Neutrophil (primary cell): ENCODE data around the gene TMEM204.

Experiments
- H3K27ac ChIP-seq: fragments of 200-600 bp; sonication (generic); 2 replicates; pipeline ENCODE4 v1.5.1; 2016; ENCODE audit warnings: mild to moderate bottlenecking, moderate library complexity
- H3K27me3 ChIP-seq: fragments of 200-600 bp; sonication (generic); 2 replicates; pipeline ENCODE4 v1.6.0; 2016; ENCODE audit warnings: mild to moderate bottlenecking
- H3K36me3 ChIP-seq: fragments of 200-600 bp; sonication (generic); 2 replicates; pipeline ENCODE4 v1.5.1; 2017
- H3K4me1 ChIP-seq, 2 experiments: fragments of 200-600 bp in 1 of 2; sonication (generic) in 1 of 2; 1 replicate in 1 of 2; 2 replicates in 1 of 2; pipeline versions ENCODE4 v1.5.1 to v1.6.1; 2013 to 2016; ENCODE audit warnings: low read depth in 1 of 2, low read length in 1 of 2, mild to moderate bottlenecking in 1 of 2, moderate library complexity in 1 of 2; ENCODE audit not compliant: control insufficient read depth in 1 of 2, insufficient read depth in 1 of 2
- H3K4me3 ChIP-seq, 2 experiments: fragments of 200-600 bp in 1 of 2; sonication (generic) in 1 of 2; 1 replicate in 1 of 2; 2 replicates in 1 of 2; pipeline ENCODE4 v1.5.1; 2013 to 2016; ENCODE audit warnings: low read depth in 1 of 2, low read length in 1 of 2, mild to moderate bottlenecking in 1 of 2, moderate library complexity in 1 of 2
- H3K9me3 ChIP-seq: fragments of 200-600 bp; sonication (generic); 2 replicates; pipeline ENCODE4 v1.5.1; 2016
- TF ChIP-seq, protein P1 (sequence below): fragments of 200-600 bp; sonication (generic); IDR thresholded peaks from 2 replicates; pipeline ENCODE4 v1.5.1; 2016; ENCODE audit warnings: antibody characterized with exemption

TMEM204 gene

DNA sequence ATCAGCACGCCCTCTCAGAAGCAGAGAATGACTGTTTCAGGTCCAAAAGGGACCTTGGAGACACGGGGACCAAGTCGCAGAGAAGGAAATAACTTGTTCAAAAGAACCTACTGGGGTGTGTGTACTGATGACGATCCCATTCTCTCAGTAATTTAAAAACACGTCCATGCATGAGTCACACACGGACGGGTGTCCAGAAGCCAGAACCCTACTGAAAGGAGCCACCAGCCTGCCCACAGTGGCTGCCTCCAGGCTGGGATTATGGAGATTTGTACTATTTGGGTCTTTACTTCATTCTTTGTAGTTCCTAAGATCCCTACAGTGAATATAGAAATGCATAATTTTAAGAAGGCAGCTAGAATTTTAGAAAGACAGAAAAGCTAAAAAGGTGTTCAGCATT, 27.8 kb downstream of the TMEM204 start:
- no peaks in the 10 kb centered on the region for H3K9me3 ChIP-seq
- no peak overlapping the region for H3K4me3 ChIP-seq
- H3K27ac ChIP-seq: no peak overlapping the region
- H3K36me3 ChIP-seq: no peaks in the 10 kb centered on the region
- TF ChIP-seq, protein P1, sequence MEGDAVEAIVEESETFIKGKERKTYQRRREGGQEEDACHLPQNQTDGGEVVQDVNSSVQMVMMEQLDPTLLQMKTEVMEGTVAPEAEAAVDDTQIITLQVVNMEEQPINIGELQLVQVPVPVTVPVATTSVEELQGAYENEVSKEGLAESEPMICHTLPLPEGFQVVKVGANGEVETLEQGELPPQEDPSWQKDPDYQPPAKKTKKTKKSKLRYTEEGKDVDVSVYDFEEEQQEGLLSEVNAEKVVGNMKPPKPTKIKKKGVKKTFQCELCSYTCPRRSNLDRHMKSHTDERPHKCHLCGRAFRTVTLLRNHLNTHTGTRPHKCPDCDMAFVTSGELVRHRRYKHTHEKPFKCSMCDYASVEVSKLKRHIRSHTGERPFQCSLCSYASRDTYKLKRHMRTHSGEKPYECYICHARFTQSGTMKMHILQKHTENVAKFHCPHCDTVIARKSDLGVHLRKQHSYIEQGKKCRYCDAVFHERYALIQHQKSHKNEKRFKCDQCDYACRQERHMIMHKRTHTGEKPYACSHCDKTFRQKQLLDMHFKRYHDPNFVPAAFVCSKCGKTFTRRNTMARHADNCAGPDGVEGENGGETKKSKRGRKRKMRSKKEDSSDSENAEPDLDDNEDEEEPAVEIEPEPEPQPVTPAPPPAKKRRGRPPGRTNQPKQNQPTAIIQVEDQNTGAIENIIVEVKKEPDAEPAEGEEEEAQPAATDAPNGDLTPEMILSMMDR: no peak
- H3K27me3 ChIP-seq: no peaks in the 10 kb centered on the region
- H3K4me1 ChIP-seq: peaks cover 5 to 7% of the 10 kb centered on the region in 2 experiments

DNA sequence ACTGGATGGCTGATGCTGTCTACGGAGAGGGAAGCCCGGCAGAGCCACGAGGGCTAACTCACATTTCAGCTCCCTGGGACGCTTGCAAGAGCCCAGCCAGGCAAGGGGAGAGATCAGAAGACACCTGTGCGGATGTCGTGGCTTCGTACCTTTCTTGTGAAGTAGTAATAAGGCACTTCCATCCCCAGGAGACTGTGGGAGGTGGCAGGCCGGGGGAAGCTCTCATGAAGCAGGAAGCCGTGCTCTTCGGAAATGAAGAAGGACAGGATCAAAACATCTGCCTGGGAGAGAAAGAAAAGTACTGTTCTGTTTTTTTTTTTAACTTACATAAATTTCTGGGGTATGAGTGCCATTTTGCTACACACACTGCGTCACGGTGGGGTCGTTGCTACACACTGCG, 28.4 kb downstream of the TMEM204 start:
- H3K27ac ChIP-seq: no peak overlapping the region
- H3K4me1 ChIP-seq: peaks cover 5 to 7% of the 10 kb centered on the region in 2 experiments
- no peaks in the 10 kb centered on the region for H3K27me3 ChIP-seq
- H3K36me3 ChIP-seq: no peaks in the 10 kb centered on the region
- TF ChIP-seq, protein P1: no peak
- no peaks in the 10 kb centered on the region for H3K9me3 ChIP-seq
- no peak overlapping the region for H3K4me3 ChIP-seq

DNA sequence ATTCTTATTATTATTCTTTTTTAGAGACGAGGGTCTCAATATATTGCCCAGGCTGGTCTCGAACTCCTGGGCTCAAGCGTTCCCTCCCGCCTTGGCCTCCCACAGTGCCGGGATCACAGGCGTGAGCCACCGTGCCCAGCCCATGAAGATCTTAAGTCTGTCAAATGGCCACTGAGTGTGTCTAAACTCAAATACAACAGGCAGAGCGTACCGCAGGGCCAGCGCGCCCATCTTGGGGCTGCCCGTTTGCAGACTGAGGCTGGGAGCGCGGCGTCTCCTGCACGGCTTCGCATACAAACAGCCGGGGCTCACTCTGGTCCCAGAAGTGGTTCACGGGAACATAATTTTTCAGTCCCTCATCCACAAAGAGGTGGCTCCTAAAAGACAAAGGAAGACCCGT, 30.3 kb downstream of the TMEM204 start:
- Histone ChIP-seq H3K27ac (no peak overlapping the region), H3K4me3 (no peak overlapping the region), H3K27me3 (no peaks in the 10 kb centered on the region), H3K9me3 (no peaks in the 10 kb centered on the region), H3K4me1 (peaks cover 5 to 7% of the 10 kb centered on the region in 2 experiments), H3K36me3 (no peaks in the 10 kb centered on the region)
- TF ChIP-seq, protein P1: no peak

DNA sequence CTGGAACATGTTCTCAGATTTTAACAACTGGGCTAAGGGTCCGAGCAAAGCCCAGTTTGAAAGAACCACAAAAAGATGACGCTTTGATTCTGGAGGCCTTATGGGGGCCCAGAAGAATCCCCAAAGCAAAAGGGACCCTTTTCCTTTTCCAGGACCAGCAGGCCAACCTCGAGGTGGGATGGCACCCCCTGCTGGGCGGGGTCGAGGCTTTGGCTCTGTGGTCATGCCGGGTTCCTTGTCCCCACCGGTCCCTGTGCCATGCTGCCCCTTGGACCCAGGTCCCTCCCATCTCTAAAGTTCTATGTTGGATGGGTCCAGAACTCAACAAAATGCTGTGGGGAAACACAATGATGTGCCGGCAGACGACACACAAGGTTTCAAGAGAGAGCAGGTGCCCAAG, 30.9 kb downstream of the TMEM204 start:
- no peak overlapping the region for H3K4me3 ChIP-seq
- H3K9me3 ChIP-seq: no peaks in the 10 kb centered on the region
- H3K27me3 ChIP-seq: no peaks in the 10 kb centered on the region
- TF ChIP-seq, protein P1: no peak
- H3K27ac ChIP-seq: no peak overlapping the region
- peaks cover 2 to 3% of the 10 kb centered on the region in 2 experiments for H3K4me1 ChIP-seq
- no peaks in the 10 kb centered on the region for H3K36me3 ChIP-seq

DNA sequence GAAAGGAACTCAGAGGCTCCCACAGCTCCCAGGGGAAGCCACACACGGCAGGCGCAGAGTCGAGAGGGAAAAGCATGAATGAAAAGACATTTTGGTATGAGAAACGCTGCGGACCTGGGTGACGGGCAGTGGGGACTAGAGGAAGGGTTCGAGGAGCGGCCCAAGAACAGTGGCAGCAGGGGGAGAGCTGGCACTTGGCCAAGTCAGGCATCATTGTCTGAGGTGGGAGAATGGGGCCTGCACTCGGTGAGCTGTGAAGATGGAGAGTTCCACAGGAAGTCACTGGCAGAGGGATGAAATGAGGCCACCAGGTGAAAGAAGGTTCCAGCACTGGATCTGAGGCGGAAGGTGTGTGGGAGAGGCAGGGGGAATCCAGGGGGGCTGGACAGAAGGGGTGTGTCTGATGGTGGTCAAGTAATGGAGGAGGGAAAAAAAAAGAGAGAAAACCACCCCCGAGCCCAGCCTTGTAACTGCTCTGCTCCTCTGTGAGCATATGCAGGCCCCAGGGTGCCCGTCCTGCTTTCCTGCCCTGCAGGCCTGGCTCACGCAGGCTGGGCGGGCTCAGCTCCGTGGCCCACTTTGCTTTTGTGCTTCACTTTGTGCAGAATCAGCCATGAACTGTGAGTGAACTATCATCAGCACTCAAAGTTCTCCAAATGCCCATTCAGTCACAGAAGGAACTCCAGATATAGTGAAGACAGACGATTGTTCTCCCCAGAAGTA, 31.8 kb downstream of the TMEM204 start:
- TF ChIP-seq, protein P1: no peak
- no peaks in the 10 kb centered on the region for H3K36me3 ChIP-seq
- no peaks in the 10 kb centered on the region for H3K9me3 ChIP-seq
- no peak overlapping the region for H3K4me3 ChIP-seq
- H3K27ac ChIP-seq: no peak overlapping the region
- H3K4me1 ChIP-seq: no peaks in the 10 kb centered on the region
- H3K27me3 ChIP-seq: no peaks in the 10 kb centered on the region
